Keratinocyte (primary cell): ENCODE measurements around the gene MTMR3. TPM values are rescaled to one million over a fixed set of nuclear protein-coding genes. Genes with fewer than 3 reads are reported as not detected.
"Not testable (repeated sequence)": the region's sequence is repeated elsewhere in the genome, so short reads cannot be mapped to it uniquely, and the experiment has no call there.

Source experiments
- DNase-seq: peaks from one replicate; pipeline ENCODE4 v3.0.0-alpha.2; 2011; ENCODE audit warnings: low read depth, missing footprints, low spot score
- FAIRE-seq: peaks from 2 replicates; lab custom pipeline; 2011; peaks lifted over from hg19 to GRCh38; lab: Jason Lieb, UNC
- H2AFZ ChIP-seq: 2 replicates; pipeline ENCODE4 v1.6.0; 2012; ENCODE audit warnings: low read length, control low read depth, inconsistent platforms; ENCODE audit not compliant: control insufficient read depth
- H3K27ac ChIP-seq: 2 replicates; pipeline ENCODE4 v1.5.1; 2011; ENCODE audit warnings: low read length; ENCODE audit not compliant: control insufficient read depth, insufficient read depth
- H3K27me3 ChIP-seq: 3 replicates; pipeline ENCODE4 v1.6.0; 2011; ENCODE audit warnings: low read length; ENCODE audit not compliant: control insufficient read depth, insufficient read depth; ENCODE audit errors: extremely low read depth
- H3K36me3 ChIP-seq, 2 experiments: 2 replicates in 1 of 2; 3 replicates in 1 of 2; pipeline ENCODE4 v1.5.1; 2011; ENCODE audit warnings: low read length in 2 of 2, mild to moderate bottlenecking in 1 of 2; ENCODE audit not compliant: control insufficient read depth in 2 of 2, insufficient read depth in 2 of 2; ENCODE audit errors: extremely low read depth in 1 of 2
- H3K4me1 ChIP-seq: 3 replicates; pipeline ENCODE4 v1.5.1; 2011; ENCODE audit warnings: low read length; ENCODE audit not compliant: control insufficient read depth, insufficient read depth; ENCODE audit errors: extremely low read depth
- H3K4me2 ChIP-seq: 3 replicates; pipeline ENCODE4 v1.6.0; 2011; ENCODE audit warnings: low read depth, low read length; ENCODE audit not compliant: control insufficient read depth, insufficient read depth; ENCODE audit errors: extremely low read depth
- H3K4me3 ChIP-seq, 3 experiments: fragments of 200-600 bp in 1 of 3; sonication (generic) in 1 of 3; 2 replicates in 2 of 3; 3 replicates in 1 of 3; pipeline ENCODE4 v1.5.1; 2011 to 2016; ENCODE audit warnings: low read length in 3 of 3, mild to moderate bottlenecking in 3 of 3, control low read depth in 2 of 3, inconsistent platforms in 1 of 3, low read depth in 1 of 3, mixed read lengths in 1 of 3, mixed run types in 1 of 3, moderate library complexity in 1 of 3; ENCODE audit not compliant: control insufficient read depth in 2 of 3, insufficient read depth in 2 of 3; ENCODE audit errors: extremely low read depth in 1 of 3
- H3K79me2 ChIP-seq: 2 replicates; pipeline ENCODE4 v1.6.0; 2012; ENCODE audit warnings: low read length; ENCODE audit not compliant: control insufficient read depth, insufficient read depth
- H3K9ac ChIP-seq: 3 replicates; pipeline ENCODE4 v1.6.0; 2011; ENCODE audit warnings: low read length; ENCODE audit not compliant: control insufficient read depth, insufficient read depth; ENCODE audit errors: extremely low read depth
- H3K9me1 ChIP-seq: 3 replicates; pipeline ENCODE4 v1.6.0; 2011; ENCODE audit warnings: low read length; ENCODE audit not compliant: control insufficient read depth, insufficient read depth; ENCODE audit errors: extremely low read depth
- H3K9me3 ChIP-seq: 2 replicates; pipeline ENCODE4 v1.5.1; 2012; ENCODE audit warnings: low read depth, low read length; ENCODE audit not compliant: control insufficient read depth
- H4K20me1 ChIP-seq: 3 replicates; pipeline ENCODE4 v1.6.0; 2011; ENCODE audit warnings: low read length; ENCODE audit not compliant: control insufficient read depth, insufficient read depth; ENCODE audit errors: extremely low read depth
- EZH2 ChIP-seq: IDR thresholded peaks from one replicate; pipeline ENCODE4 v1.6.1; 2012; ENCODE audit warnings: inconsistent platforms, mild to moderate bottlenecking, low read length, moderate library complexity
- dilution Hi-C: fragments of 300-500 bp; cut with MboI; formaldehyde crosslinking; loops from one replicate; pipeline ENCODE4 v1.7.0; 2020; ENCODE audit warnings: low sequenced_read_pairs; ENCODE audit not compliant: extremely low pct_ligation_motif_present
- polyA plus RNA-seq, 5 experiments: library from polyadenylated mRNA; depleted of rRNA in 3 of 5; stranded (reverse) in 3 of 5; stranded (forward) in 1 of 5; unstranded in 1 of 5; fragments of >200 nt; gene quantifications; 1 replicate in 1 of 5; 2 replicates in 3 of 5; 3 replicates in 1 of 5; pipeline versions ENCODE4 v1.2.1 to v1.2.3, GENCODE V29; 2011 to 2012; ENCODE audit warnings: missing spikeins in 2 of 5, low read depth in 1 of 5, low replicate concordance in 1 of 5
- TF ChIP-seq, protein P1 (sequence below), 3 experiments: IDR thresholded peaks in 1 of 3; conservative IDR thresholded peaks in 1 of 3; optimal IDR thresholded peaks in 1 of 3; 2 replicates in 2 of 3; 3 replicates in 1 of 3; pipeline versions ENCODE3 to v1.5.1; 2011; ENCODE audit warnings: low read length in 3 of 3, mild to moderate bottlenecking in 3 of 3, moderate library complexity in 2 of 3, control low read depth in 1 of 3, inconsistent platforms in 1 of 3; ENCODE audit not compliant: insufficient read depth in 2 of 3; ENCODE audit errors: extremely low read depth in 1 of 3

MTMR3 gene
- polyA plus RNA-seq, 1 donor (not counting 4 experiments of a cell fraction or from before 2014, with no cell fraction given): 16.5 TPM

DNA sequence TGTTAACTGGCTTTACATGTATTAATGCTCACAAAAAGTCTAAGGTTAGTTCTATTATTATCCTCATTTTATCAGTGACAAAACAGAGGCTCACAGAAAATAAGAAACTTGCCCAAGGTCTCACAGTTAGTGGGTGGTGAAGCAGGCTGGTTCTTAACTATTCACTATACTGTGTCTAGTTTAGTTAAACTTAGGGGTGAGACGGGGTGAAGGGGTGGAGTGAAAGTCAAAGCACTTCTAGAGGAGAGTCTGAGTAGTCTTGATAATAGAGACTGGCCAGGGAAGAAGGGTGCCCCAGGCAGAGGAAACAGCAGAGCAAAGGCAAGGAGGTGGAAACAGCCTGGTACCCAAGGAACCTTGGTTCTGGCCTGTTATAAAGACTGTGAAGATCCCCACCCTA lies 48.9 kb upstream of the MTMR3 start:
- H3K4me3 ChIP-seq: no peak overlapping the region
- TF ChIP-seq, protein P1, sequence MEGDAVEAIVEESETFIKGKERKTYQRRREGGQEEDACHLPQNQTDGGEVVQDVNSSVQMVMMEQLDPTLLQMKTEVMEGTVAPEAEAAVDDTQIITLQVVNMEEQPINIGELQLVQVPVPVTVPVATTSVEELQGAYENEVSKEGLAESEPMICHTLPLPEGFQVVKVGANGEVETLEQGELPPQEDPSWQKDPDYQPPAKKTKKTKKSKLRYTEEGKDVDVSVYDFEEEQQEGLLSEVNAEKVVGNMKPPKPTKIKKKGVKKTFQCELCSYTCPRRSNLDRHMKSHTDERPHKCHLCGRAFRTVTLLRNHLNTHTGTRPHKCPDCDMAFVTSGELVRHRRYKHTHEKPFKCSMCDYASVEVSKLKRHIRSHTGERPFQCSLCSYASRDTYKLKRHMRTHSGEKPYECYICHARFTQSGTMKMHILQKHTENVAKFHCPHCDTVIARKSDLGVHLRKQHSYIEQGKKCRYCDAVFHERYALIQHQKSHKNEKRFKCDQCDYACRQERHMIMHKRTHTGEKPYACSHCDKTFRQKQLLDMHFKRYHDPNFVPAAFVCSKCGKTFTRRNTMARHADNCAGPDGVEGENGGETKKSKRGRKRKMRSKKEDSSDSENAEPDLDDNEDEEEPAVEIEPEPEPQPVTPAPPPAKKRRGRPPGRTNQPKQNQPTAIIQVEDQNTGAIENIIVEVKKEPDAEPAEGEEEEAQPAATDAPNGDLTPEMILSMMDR (optimal IDR thresholded peaks at IDR 0.05 in 1 of 3, IDR thresholded peaks at IDR 0.05 in 1 of 3, conservative IDR thresholded peaks at IDR 0.05 in 1 of 3; ENCODE audit: extremely low read depth in 1 of 3, insufficient read depth in 2 of 3, low read length in 3 of 3): no peak
- no peak for TF ChIP-seq EZH2
- peaks cover 24% of the 10 kb centered on the region for H3K79me2 ChIP-seq
- H3K36me3 ChIP-seq: peaks cover 16 to 27% of the 10 kb centered on the region in 2 experiments
- H3K9me1 ChIP-seq: no peaks in the 10 kb centered on the region
- no peak overlapping the region for H3K4me2 ChIP-seq
- no peak overlapping the region for H3K27ac ChIP-seq
- no peak overlapping the region for H2AFZ ChIP-seq
- dilution Hi-C loops: no loop called here
- peaks cover 15% of the 10 kb centered on the region for H3K4me1 ChIP-seq
- no peak overlapping the region for H3K9ac ChIP-seq
- H4K20me1 ChIP-seq: no peaks in the 10 kb centered on the region
- FAIRE-seq (no peak), DNase-seq (no peak)
- no peaks in the 10 kb centered on the region for H3K27me3 ChIP-seq
- H3K9me3 ChIP-seq: no peaks in the 10 kb centered on the region

DNA sequence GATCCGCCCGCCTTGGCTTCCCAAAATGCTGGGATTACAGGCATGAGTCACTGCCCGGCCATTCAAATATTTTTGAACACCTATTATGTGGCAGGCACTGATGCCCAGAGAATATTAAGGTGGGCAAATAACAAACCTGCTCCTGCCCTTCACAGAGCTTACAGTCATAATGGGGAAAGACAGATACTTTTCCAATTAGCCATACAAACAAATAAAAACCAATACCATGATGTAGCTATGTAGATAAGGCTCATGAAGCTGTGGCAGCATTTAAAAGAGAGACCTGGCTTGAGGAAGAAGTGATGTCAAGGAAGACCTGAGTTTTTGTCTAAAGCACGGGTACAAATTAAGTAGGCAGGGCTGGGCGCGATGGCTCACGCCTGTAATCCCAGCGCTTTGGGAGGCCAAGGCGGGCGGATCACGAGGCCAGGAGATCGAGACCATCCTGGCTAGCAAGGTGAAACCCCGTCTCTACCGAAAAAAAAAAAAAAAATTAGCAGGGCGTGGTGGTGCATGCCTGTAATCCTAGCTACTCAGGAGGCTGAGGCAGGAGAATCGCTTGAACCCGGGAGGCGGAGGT lies 46.1 kb upstream of the MTMR3 start:
- DNase-seq, H3K9ac ChIP-seq, H2AFZ ChIP-seq, H3K36me3 ChIP-seq, H3K27me3 ChIP-seq, H3K27ac ChIP-seq, H3K9me3 ChIP-seq, H3K9me1 ChIP-seq, H4K20me1 ChIP-seq, FAIRE-seq, dilution Hi-C loops: not testable (repeated sequence)
- Histone ChIP-seq H3K4me1 (peaks cover 16% of the 10 kb centered on the region), H3K4me2 (peak overlapping the region; percentile 95), H3K79me2 (peaks cover 24% of the 10 kb centered on the region), H3K4me3 (peak overlapping the region; percentile 94 to 96 (median 94))
